ENCODE data around the gene NEDD4L.

DNA sequence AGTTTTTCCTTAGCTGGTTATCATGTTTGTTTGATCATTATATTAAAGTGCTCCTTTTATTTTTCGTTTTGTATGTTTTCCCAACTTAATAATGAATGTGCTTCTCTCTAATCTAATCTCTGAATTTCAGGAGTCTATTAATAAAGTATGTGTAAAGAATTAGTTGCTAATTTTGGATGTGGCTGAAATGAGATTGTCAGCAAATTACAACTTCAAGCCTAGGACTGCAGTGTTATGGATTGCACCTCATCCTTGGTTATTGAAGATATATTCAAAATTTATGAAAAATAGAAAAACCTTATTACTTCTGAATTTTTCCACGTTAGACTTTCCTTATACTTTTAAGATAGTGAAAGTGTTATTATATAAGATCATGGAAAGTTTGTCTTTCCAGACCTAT lies 227.7 kb downstream of the NEDD4L start:
- TF ChIP-seq POLR2AphosphoS5 (IDR thresholded peaks at IDR 0.05; ENCODE audit: low read length): no peak
- TF ChIP-seq CREM (IDR thresholded peaks at IDR 0.05; ENCODE audit: low read depth): no peak
- TF ChIP-seq, protein P1, sequence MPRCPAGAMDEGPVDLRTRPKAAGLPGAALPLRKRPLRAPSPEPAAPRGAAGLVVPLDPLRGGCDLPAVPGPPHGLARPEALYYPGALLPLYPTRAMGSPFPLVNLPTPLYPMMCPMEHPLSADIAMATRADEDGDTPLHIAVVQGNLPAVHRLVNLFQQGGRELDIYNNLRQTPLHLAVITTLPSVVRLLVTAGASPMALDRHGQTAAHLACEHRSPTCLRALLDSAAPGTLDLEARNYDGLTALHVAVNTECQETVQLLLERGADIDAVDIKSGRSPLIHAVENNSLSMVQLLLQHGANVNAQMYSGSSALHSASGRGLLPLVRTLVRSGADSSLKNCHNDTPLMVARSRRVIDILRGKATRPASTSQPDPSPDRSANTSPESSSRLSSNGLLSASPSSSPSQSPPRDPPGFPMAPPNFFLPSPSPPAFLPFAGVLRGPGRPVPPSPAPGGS (IDR thresholded peaks at IDR 0.05; ENCODE audit: borderline replicate concordance, insufficient read depth, low read depth, low read length, poor library complexity, severe bottlenecking): no peak
- TF ChIP-seq POLR2A (IDR thresholded peaks at IDR 0.05; ENCODE audit: low read depth, low read length): no peak
- no peak for TF ChIP-seq JUNB (IDR thresholded peaks at IDR 0.05)
- no peak for TF ChIP-seq SPI1 (IDR thresholded peaks at IDR 0.05; ENCODE audit: borderline replicate concordance, insufficient read depth, low read depth, low read length)
- no peak for TF ChIP-seq GATAD2B (conservative IDR thresholded peaks at IDR 0.05; ENCODE audit: low read depth)
- TF ChIP-seq, protein P2, sequence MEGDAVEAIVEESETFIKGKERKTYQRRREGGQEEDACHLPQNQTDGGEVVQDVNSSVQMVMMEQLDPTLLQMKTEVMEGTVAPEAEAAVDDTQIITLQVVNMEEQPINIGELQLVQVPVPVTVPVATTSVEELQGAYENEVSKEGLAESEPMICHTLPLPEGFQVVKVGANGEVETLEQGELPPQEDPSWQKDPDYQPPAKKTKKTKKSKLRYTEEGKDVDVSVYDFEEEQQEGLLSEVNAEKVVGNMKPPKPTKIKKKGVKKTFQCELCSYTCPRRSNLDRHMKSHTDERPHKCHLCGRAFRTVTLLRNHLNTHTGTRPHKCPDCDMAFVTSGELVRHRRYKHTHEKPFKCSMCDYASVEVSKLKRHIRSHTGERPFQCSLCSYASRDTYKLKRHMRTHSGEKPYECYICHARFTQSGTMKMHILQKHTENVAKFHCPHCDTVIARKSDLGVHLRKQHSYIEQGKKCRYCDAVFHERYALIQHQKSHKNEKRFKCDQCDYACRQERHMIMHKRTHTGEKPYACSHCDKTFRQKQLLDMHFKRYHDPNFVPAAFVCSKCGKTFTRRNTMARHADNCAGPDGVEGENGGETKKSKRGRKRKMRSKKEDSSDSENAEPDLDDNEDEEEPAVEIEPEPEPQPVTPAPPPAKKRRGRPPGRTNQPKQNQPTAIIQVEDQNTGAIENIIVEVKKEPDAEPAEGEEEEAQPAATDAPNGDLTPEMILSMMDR (IDR thresholded peaks at IDR 0.05 in 2 of 3, conservative IDR thresholded peaks at IDR 0.05 in 1 of 3; ENCODE audit: control insufficient read depth in 2 of 3, extremely low read depth in 1 of 3, insufficient read depth in 1 of 3, low read depth in 3 of 3, low read length in 3 of 3): no peak
- no peak for TF ChIP-seq ZSCAN29 (IDR thresholded peaks at IDR 0.05)
- no peak for TF ChIP-seq TCF7 (IDR thresholded peaks at IDR 0.05; ENCODE audit: borderline replicate concordance)
- TF ChIP-seq, protein P3, sequence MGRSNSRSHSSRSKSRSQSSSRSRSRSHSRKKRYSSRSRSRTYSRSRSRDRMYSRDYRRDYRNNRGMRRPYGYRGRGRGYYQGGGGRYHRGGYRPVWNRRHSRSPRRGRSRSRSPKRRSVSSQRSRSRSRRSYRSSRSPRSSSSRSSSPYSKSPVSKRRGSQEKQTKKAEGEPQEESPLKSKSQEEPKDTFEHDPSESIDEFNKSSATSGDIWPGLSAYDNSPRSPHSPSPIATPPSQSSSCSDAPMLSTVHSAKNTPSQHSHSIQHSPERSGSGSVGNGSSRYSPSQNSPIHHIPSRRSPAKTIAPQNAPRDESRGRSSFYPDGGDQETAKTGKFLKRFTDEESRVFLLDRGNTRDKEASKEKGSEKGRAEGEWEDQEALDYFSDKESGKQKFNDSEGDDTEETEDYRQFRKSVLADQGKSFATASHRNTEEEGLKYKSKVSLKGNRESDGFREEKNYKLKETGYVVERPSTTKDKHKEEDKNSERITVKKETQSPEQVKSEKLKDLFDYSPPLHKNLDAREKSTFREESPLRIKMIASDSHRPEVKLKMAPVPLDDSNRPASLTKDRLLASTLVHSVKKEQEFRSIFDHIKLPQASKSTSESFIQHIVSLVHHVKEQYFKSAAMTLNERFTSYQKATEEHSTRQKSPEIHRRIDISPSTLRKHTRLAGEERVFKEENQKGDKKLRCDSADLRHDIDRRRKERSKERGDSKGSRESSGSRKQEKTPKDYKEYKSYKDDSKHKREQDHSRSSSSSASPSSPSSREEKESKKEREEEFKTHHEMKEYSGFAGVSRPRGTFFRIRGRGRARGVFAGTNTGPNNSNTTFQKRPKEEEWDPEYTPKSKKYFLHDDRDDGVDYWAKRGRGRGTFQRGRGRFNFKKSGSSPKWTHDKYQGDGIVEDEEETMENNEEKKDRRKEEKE (IDR thresholded peaks at IDR 0.05): no peak
